Epithelial cell of prostate (primary cell): ENCODE results near the gene EED.
A peak's percentile ranks its signal among the peaks of the same experiment; 100 is the strongest.
"Not testable (repeated sequence)": the region's sequence is repeated elsewhere in the genome, so short reads cannot be mapped to it uniquely, and the experiment has no call there.

Experiments
- DNase-seq: peaks from one replicate; pipeline ENCODE4 v3.0.0-alpha.2; 2011; ENCODE audit warnings: low read depth, low spot score
- H3K27ac ChIP-seq: fragments of 450-650 bp; 2 replicates; pipeline ENCODE4 v1.5.1; 2017; ENCODE audit warnings: mild to moderate bottlenecking

EED gene

GRCh38 chr11:86218125-86219084 is 26.1 kb upstream of the EED start:
- H3K27ac ChIP-seq, result no peak overlapping the region
- no peak for DNase-seq

GRCh38 chr11:86219311-86220193 is 25.0 kb upstream of the EED start:
- H3K27ac ChIP-seq, result no peak overlapping the region
- DNase-seq, result no peak

DNA sequence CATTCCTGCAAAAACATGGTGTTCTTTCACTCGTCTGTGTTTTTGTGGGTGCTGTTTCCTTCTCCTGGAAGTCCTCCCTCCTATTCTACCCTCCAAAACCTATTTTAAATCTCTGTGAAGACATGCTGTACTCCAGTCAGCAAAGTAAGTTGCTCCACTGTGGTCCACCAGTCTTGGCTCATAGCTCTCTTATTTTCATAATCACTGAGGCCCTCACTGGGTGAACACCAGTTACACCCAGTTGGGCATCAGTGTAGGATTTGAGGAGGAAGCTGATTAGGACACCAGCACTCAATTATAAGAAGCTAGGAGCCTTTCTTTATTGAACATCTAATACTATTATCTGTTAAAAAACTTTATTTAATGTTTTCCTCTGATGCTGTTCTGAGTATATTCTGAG is 23.9 kb upstream of the EED start:
- no peak overlapping the region for H3K27ac ChIP-seq
- no peak for DNase-seq

- DNase-seq, result no peak
- no peak overlapping the region for H3K27ac ChIP-seq
Observed at GRCh38 chr11:86222081-86222480, 22.5 kb upstream of the EED start.

DNA sequence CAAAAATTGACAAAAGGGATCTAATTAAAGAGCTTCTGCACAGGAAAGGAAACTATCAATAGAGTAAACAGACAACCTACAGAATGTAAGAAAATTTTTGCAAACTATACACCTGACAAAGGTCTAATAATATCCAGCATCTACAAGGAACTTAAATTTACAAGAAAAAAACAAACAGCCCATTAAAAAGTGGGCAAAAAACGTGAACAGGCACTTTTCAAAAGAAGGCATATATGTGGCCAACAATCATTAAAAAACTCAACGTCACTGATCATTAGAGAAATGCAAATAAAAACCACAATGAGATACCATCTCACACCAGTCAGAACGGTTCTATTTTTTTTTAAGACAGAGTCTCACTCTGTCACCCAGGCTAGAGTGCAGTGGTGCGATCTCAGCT is 20.0 kb upstream of the EED start:
- H3K27ac ChIP-seq, DNase-seq: not testable (repeated sequence)

DNA sequence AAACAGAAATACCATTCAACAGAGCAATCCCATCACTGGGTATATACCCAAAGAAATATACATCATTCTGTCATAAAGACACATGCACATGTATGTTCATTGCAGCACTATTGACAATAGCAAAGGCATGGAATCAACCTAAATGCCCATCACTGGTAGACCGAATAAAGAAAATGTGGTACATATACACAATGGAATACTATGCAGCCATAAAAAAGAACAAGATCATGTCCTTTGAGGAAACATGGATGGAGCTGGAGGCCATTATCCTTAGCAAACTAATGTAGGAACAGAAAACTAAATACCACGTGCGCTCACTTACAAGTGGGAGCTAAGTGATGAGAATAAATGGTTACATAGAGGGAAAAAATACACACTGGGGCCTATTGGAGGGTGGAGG is 19.2 kb upstream of the EED start:
- H3K27ac ChIP-seq, DNase-seq: not testable (repeated sequence)

DNA sequence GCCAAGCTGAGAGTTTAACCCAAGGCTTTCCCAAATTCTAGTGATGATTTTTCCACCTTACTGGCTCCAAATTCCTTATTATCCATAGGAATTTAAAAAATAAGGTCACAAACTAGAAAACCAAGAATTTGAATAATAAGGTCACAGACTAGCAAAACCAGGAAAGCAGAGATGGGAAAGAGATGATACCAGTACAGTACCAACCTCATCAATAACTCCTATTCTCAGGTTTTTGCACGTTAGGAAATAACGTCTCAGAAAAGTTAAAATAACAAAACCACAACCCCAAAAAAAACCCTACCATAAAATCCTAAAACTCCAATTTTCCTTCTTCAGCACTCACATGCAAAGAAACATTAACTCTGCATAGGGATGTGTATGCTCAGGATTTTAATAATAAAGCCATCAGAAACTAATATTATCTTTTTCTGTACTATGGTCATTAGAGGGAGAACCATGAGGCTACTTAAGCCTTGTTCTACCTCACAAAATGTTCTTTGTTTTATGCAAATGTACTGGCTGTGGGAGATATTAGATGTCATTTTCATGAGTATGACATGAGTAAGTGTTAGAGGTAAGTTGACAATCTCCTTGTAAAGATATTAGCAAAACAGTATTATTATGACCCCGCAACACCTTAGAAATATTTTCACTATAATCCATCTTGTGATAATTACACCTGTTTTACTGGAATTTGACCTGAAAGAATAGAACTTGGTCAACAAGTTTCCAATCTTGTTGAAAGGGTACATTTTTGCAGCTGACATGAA is 16.1 kb upstream of the EED start:
- DNase-seq, result no peak
- no peak overlapping the region for H3K27ac ChIP-seq

GRCh38 chr11:86229039-86229330 is 15.6 kb upstream of the EED start:
- DNase-seq, H3K27ac ChIP-seq: not testable (repeated sequence)

DNA sequence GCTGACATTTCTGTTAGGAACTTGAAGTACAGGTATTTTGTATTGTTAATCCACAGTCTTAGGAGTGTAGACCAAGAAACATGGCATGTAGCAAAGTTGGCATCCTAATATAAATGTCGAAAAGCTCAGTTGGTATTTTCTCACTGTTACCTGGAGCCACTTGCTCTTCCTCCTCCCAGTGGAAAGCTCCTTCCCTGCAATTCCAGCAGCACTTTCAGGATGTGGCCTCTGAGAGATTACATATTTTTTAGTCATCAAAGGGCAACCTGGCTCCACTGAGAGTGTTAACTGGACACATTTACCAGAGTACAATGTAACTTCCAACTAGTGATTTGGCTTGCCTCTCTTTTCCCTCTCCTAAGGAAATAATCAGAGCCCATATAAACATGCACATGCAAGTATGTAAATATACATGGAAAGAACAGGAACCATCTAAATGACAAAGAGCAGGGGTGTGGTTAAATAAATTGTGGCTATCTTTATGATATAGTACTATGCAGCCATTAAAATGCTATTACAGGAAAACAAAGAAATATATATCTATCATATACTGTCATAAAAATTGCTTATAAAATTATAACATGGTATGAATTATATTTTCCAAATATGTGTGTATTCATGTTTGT is 14.3 kb upstream of the EED start:
- DNase-seq, result no peak
- peak overlapping the region; percentile 40 for H3K27ac ChIP-seq

- H3K27ac ChIP-seq, result peak overlapping the region; percentile 40
- no peak for DNase-seq
Observed at GRCh38 chr11:86230921-86231434, 13.6 kb upstream of the EED start.

GRCh38 chr11:86232556-86232955 is 12.0 kb upstream of the EED start:
- H3K27ac ChIP-seq, result no peak overlapping the region
- no peak for DNase-seq

GRCh38 chr11:86234831-86235461 is 9.6 kb upstream of the EED start:
- H3K27ac ChIP-seq, result no peak overlapping the region
- DNase-seq, result no peak

GRCh38 chr11:86237267-86237804 is 7.2 kb upstream of the EED start:
- no peak overlapping the region for H3K27ac ChIP-seq
- DNase-seq, result no peak

DNA sequence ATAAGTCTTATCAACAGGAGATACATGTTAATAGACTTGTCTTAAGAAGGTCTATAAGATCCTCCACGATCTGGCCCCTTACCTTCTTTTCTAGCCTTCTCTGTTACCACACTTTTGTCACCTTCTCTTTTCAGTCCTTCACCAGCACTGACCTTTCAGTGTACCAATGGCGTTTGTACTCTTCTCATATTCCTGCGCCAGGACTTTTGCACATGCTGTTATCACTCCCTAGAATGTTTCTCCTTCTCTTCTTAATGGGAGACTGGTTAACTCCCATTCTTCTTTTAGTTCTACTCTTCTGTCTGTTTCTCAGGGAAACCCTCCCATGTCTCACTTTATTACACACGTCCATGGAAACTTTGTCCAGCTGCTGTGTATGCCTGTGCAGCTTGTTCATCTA is 4.4 kb upstream of the EED start:
- DNase-seq, result no peak
- H3K27ac ChIP-seq, result no peak overlapping the region

- no peak overlapping the region for H3K27ac ChIP-seq
- no peak for DNase-seq
Observed at GRCh38 chr11:86241956-86242535, 2.5 kb upstream of the EED start.

DNA sequence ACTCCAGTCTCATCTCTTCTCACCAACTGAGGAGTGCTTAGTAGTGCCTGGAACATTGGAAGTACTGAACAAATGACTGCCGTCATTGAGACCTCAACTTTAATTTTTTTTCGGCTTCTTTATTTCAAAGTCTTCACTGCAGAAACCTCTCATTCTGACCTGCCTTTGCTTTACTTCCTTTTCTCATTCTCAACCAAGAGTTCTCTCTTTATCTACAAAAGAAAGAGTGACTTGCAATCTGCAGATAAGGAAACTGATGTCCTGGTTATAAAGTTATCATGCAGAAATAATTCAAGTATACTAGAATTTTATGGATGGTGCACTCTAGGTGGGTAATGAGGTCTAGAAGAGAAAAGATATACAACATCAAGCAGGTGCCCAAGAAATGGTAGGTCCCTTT is 1.2 kb upstream of the EED start:
- no peak for DNase-seq
- no peak overlapping the region for H3K27ac ChIP-seq

DNA sequence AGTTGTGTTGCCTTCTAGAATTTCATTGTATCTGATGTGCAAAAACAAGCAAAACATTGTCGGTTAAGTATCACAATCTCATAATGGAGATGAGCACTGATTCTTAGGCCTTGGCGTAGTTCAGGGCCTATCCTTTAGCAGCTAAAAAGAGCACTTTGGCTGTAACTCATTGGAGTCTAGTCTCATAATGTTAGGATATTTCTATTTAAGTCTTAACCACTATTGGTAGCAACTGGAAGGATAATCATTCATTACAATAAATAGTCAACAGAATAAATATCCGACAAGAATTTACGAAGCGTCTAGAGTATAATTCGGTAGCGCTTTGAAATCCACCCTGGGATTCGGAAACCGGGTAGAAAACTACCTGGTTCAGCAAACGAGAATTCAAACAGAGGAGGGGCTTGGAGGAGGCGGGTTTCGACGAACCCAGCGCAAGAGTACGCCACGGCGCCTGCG is 461 bp upstream of the EED start:
- H3K27ac ChIP-seq, result peak overlapping the region; percentile 94
- DNase-seq, result peak; percentile 43

DNA sequence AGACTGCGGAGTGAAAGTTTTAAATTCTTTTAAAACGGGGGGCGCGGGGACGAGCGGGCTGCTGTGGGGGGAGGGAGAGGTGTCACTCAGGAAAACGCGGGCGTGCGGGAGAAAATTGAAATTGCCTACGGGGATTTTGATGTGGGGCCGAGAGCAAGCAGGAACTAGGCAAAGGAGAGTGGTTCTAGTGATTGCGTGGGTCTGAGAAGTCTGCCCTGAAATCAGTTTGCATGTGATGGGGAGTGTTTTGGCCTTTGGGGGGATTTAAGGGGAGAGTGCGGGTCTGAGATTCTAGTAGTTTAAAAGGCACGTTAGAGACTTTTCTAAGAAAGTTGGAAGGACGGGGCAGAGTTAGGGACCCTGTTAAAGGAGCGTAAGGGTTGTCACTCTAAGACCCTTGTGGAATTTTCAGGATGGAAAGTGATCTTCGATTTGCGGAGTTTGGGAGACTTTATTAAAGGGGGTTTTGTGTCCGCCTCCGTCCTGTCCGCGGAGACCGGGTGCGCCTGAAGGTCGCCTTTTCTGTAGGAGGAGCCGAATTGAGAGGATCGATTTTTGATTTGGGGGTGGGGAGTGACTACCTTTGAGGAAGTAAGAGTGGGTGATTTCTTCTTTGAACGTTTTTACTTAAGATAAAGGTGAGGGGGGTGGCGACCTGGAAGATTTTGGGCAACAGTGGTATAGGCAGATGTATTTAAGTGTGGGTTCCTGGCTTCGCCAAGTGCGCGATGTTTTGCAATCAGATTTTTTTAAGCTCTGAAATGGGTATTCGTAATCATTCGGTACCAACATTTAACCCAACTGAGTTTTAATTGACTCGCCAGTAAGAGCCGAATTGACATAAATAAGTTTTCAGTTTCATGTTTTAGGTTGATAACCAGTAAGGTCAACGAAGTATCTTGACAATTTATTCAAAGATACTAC is 1.1 kb downstream of the EED start:
- no peak for DNase-seq

More for the DNA sequence above, 1.1 kb downstream of the EED start:
- peak overlapping the region; percentile 94 for H3K27ac ChIP-seq
